Neural progenitor cell (in vitro differentiated cells): ENCODE results near the gene PRG2. TPM values are rescaled to one million over a fixed set of nuclear protein-coding genes. Genes with fewer than 3 reads are reported as not detected.
A peak's percentile ranks its signal among the peaks of the same experiment; 100 is the strongest.

Experiments used
- DNase-seq: peaks from one replicate; pipeline ENCODE4 v3.0.0-alpha.2; 2016; ENCODE audit warnings: low spot score
- H2AFZ ChIP-seq: fragments of 200-600 bp; sonication (generic); replicated peaks from 2 replicates; pipeline ENCODE4 v1.6.1; 2016; ENCODE audit warnings: antibody characterized with exemption
- H3F3A ChIP-seq: fragments of 200-600 bp; sonication (generic); 2 replicates; pipeline ENCODE4 v1.6.1; 2016; ENCODE audit warnings: antibody characterized with exemption, low read depth
- H3K27ac ChIP-seq: fragments of 200-600 bp; sonication (generic); 2 replicates; pipeline ENCODE4 v1.5.1; 2016; ENCODE audit warnings: mild to moderate bottlenecking
- H3K27me3 ChIP-seq: fragments of 200-600 bp; sonication (generic); 2 replicates; pipeline ENCODE4 v1.6.1; 2016; ENCODE audit warnings: mild to moderate bottlenecking, moderate library complexity
- H3K36me3 ChIP-seq: fragments of 200-600 bp; sonication (generic); 2 replicates; pipeline ENCODE4 v1.5.1; 2016
- H3K4me1 ChIP-seq: fragments of 200-600 bp; sonication (generic); 2 replicates; pipeline ENCODE4 v1.6.1; 2016; ENCODE audit warnings: mixed run types
- H3K4me2 ChIP-seq: fragments of 200-600 bp; sonication (generic); 2 replicates; pipeline ENCODE4 v1.6.1; 2016
- H3K4me3 ChIP-seq: fragments of 200-600 bp; sonication (generic); 2 replicates; pipeline ENCODE4 v1.5.1; 2016
- H3K79me2 ChIP-seq: fragments of 200-600 bp; sonication (generic); 2 replicates; pipeline ENCODE4 v1.6.1; 2016; ENCODE audit warnings: low read depth
- H3K9ac ChIP-seq: fragments of 200-600 bp; sonication (generic); 2 replicates; pipeline ENCODE4 v1.6.1; 2016
- H3K9me3 ChIP-seq: fragments of 200-600 bp; sonication (generic); 2 replicates; pipeline ENCODE4 v1.5.1; 2016; ENCODE audit warnings: low read depth
- H4K20me1 ChIP-seq: fragments of 200-600 bp; sonication (generic); 2 replicates; pipeline ENCODE4 v1.6.1; 2016; ENCODE audit warnings: low read depth
- H3K27ac Mint-ChIP-seq: 3 replicates; pipeline ENCODE4 v1.8.0; 2021; ENCODE audit warnings: mixed read lengths
- H3K27me3 Mint-ChIP-seq: 2 replicates; pipeline ENCODE4 v1.8.0; 2022; ENCODE audit warnings: low read depth, mild to moderate bottlenecking, inconsistent platforms, moderate library complexity, mixed read lengths; ENCODE audit not compliant: insufficient read depth
- H3K36me3 Mint-ChIP-seq: 3 replicates; pipeline ENCODE4 v1.8.0; 2021; ENCODE audit warnings: mixed read lengths
- H3K4me1 Mint-ChIP-seq: 3 replicates; pipeline ENCODE4 v1.8.0; 2021; ENCODE audit warnings: mixed read lengths
- H3K4me3 Mint-ChIP-seq: 3 replicates; pipeline ENCODE4 v1.8.0; 2021; ENCODE audit warnings: mild to moderate bottlenecking, moderate library complexity, mixed read lengths
- H3K9me3 Mint-ChIP-seq: 3 replicates; pipeline ENCODE4 v1.8.0; 2020; ENCODE audit warnings: mixed read lengths
- CTCF ChIP-seq: fragments of 200-600 bp; sonication (generic); IDR thresholded peaks from 2 replicates; pipeline ENCODE4 v1.5.1; 2017; ENCODE audit warnings: antibody characterized with exemption, mild to moderate bottlenecking
- EZH2 ChIP-seq: fragments of 200-600 bp; sonication (generic); IDR thresholded peaks from 2 replicates; pipeline ENCODE4 v1.6.1; 2017; ENCODE audit warnings: antibody characterized with exemption, mild to moderate bottlenecking, moderate library complexity
- EZH2phosphoT487 ChIP-seq: fragments of 200-600 bp; sonication (generic); IDR thresholded peaks from 2 replicates; pipeline ENCODE4 v1.6.1; 2017; ENCODE audit warnings: antibody characterized with exemption
- total RNA-seq: library from RNA; depleted of rRNA; stranded (reverse); fragments of >200 nt; gene quantifications from 2 replicates; pipeline ENCODE4 v1.2.3, GENCODE V29; 2015; ENCODE audit warnings: low replicate concordance

Gene PRG2
- total RNA-seq, 1 donor from 2014 or later = not detected

DNA sequence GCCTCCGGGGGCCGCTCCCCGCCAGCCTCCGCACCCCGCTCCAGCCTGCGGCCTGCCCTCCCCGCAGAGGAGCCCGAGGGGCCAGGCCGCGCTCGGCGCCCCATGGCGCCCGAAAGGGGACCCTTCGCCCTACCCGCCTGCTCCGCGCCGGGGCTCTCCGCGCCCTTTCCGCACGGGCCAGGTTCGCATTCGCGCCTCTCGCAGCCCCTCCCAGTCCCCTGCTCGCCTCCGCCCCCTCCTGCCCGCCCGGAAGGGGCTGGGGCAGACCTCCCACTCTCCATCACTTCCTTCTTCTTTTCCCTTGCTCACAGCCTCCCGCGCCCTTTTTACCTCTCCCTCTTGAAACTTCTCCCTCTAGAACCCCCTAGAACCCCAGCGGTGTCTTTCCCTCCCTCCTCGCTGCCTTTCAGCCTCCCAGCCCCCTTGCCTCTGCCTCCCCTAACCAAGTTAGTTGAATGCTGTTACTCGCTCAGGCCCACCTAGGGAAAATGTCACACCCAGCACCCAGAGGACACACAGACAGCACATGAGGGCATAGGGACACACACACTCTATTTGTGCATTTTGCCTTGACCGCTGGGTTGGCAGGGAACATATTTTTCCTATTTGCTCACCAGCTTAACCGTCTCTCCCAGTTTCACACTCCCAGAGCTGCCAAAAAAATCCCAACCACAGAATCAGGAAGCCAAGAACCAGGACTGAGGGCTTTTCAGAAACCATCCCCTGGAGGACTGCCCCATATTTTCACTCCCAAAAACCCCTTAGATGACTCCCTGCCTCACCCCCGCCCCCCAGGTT lies 36.7 kb upstream of the PRG2 start, which contains the start of gene SLC43A3:
Gene SLC43A3 (minus strand): TSS at position 193 of the 798 bp plus-strand sequence. CDS start 949 bp downstream, outside the sequence.
- no peaks in the 10 kb centered on the region for H3K9me3 ChIP-seq
- Mint-ChIP-seq H3K4me3 (peak within 1 kb of the TSS; percentile 83), H3K27ac (peak within 1 kb of the TSS; percentile 33), H3K36me3 (no peaks in the 10 kb centered on the region), H3K4me1 (peaks cover 34% of the 10 kb centered on the region), H3K9me3 (no peaks in the 10 kb centered on the region), H3K27me3 (peaks cover 5% of the 10 kb centered on the region)
- no peak within 1 kb of the TSS for H3K9ac ChIP-seq
- no peaks in the 10 kb centered on the region for H3K79me2 ChIP-seq
- TF ChIP-seq EZH2 = peak; percentile 48
- peak; percentile 7 for TF ChIP-seq CTCF
- TF ChIP-seq EZH2phosphoT487 = peak; percentile 44
- H2AFZ ChIP-seq = peak within 1 kb of the TSS; percentile 92
- peak within 1 kb of the TSS; percentile 87 for H3K4me2 ChIP-seq
- H3K4me1 ChIP-seq = no peaks in the 10 kb centered on the region
- no peak within 1 kb of the TSS for H3K27ac ChIP-seq
- H3F3A ChIP-seq = peaks cover 8% of the 10 kb centered on the region
- no peaks in the 10 kb centered on the region for H3K36me3 ChIP-seq
- H3K4me3 ChIP-seq = peak within 1 kb of the TSS; percentile 49
- peak; percentile 70 for DNase-seq
- H3K27me3 ChIP-seq = peaks cover 48% of the 10 kb centered on the region
- no peaks in the 10 kb centered on the region for H4K20me1 ChIP-seq

- no peak overlapping the region for H3K9ac ChIP-seq
These were observed 36.0 kb upstream of the PRG2 start for GRCh38 chr11:57426439-57426928.

More at GRCh38 chr11:57426439-57426928, 36.0 kb upstream of the PRG2 start:
- Histone ChIP-seq H3K79me2 (no peaks in the 10 kb centered on the region), H3K9me3 (no peaks in the 10 kb centered on the region), H3K4me2 (peak overlapping the region; percentile 87), H3K27me3 (peaks cover 48% of the 10 kb centered on the region), H3F3A (peaks cover 8% of the 10 kb centered on the region), H3K27ac (no peak overlapping the region), H2AFZ (peak overlapping the region; percentile 92), H3K36me3 (no peaks in the 10 kb centered on the region), H3K4me1 (no peaks in the 10 kb centered on the region), H3K4me3 (peak overlapping the region; percentile 49), H4K20me1 (no peaks in the 10 kb centered on the region)
- no peaks in the 10 kb centered on the region for H3K36me3 Mint-ChIP-seq
- peak overlapping the region; percentile 83 for H3K4me3 Mint-ChIP-seq
- H3K9me3 Mint-ChIP-seq = no peaks in the 10 kb centered on the region
- no peak for DNase-seq
- H3K27ac Mint-ChIP-seq = no peak overlapping the region
- TF ChIP-seq EZH2 (no peak), CTCF (no peak), EZH2phosphoT487 (no peak)
- H3K27me3 Mint-ChIP-seq = peaks cover 5% of the 10 kb centered on the region
- peaks cover 31% of the 10 kb centered on the region for H3K4me1 Mint-ChIP-seq
